Head of caudate nucleus (tissue), 42 donors: Measurements from ENCODE around the gene CDK5RAP2.
A peak's percentile ranks its signal among the peaks of the same experiment; 100 is the strongest.
"Not testable (repeated sequence)": the region's sequence is repeated elsewhere in the genome, so short reads cannot be mapped to it uniquely, and the experiment has no call there.

Source experiments
- DNase-seq, 42 donors: peaks; one replicate each; pipeline versions ENCODE4 v3.0.0 to v3.0.0-alpha.2; 2020 to 2021; ENCODE audit warnings: mixed read lengths in 7 of 42
- intact Hi-C: fragments of 100-400 bp; cut with DNase I; formaldehyde crosslinking; loops from one replicate; pipeline ENCODE4 v1.15.0; 2022

CDK5RAP2 gene

DNA sequence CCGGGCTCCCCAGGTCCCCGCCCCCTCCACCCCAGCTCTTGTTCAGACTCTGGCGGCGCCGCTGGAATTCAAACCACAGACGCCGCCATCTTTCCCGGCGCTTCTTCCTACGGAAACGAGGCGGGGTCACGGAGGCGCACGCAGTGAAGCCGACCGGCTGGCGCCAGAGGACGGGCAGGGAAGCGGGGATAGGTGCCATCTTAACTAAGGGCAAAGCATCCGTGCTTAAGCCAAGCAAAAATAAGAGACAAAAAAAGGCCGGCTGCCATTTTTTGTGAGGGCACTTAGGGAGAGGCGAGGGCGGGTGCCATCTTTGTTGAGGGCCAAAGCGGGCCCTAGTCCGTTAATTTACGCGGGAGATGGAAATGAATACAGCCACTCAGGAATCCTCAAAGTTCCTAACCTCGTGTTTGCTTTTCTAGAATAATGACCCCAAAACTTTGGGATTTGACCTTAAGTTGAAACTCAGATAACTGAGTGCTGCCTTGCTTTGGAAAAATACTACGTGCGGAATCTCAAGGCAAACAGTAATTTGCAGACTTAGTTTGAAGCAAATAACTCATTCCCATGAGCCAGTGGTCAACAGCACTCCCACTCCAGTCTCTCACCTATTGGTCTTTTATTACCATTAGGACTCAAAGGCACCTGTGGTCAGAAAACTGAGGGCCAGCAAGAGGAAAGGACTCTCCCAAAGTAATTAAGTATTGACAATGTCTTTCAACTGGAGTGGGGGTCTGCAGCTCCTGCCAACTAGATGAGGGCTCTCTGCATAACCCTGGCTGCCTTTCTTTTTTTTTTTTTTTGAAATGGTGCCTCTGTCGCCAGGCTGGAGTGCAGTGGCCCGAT is at the start of gene CDK5RAP2:
CDK5RAP2 (minus strand) TSS at position 117 of the 846 bp plus-strand sequence. CDS start 189 bp downstream, outside the sequence.
- peak; percentile 89 to 99 (median 95) for DNase-seq
- intact Hi-C loops: no loop called here

DNA sequence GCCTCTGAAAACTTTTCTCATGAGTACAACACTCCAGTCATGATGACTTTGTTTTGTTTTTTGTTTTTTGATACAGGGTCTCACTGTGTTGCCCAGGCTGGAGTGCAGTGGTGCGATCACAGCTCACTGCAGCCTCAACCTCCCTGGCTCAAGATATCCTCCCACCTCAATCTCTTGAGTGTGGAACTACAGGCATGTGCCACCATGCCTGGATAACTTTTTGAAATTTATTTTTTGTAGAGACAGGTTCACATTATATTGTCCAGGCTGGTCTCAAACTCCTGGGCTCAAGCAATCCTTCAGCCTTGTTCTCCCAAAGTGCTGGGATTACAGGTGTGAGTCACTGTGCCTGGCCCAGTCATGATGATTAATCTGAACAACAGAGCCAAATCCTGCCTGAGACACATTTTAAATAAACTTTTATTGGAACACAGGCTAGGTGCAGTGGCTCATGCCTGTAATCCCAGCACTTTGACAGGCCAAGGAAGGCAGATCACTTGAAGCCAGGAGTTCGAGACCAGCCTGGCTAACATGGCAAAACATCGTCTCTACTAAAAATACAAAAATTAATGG is 49.0 kb upstream of the CDK5RAP2 start:
- intact Hi-C loops: not testable (repeated sequence)
- peak in 1 of 42 donors; percentile 22 for DNase-seq

DNA sequence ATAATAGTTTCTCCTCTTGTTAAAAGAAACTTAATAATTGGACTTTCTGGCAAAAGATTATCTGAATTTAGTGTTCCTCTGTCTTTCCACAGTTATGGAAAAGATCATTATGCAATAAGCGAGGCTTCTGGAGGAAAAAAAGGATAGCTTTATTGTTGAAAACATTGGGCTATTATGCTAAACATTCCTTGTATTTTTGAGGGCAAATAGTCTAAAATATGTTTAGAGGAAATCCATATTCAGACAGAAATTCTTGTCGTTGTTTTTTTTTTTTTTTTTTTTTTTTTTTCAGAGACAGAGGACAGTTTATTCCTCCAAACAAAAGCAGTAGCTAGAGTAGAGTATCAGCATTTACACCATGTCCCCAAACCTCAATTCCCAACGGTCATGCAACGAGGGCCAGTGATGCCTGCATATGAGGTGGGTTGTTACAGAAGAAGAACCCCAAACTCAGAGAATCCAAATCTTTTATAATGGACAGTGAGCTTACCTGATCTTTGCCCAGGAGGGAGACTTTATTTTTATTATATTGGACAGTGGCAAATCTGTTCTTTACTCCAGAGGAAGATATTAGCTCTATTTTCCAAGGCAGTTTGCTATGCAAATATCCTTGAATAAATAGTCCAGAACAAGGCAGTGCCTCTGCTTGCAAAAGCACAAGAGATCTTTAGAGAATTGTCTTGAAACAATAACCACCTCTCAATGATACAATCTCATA is 48.4 kb upstream of the CDK5RAP2 start:
- DNase-seq: peak in 3 of 42 donors; percentile 26 to 60 (median 42)
- intact Hi-C loops: no loop called here

DNA sequence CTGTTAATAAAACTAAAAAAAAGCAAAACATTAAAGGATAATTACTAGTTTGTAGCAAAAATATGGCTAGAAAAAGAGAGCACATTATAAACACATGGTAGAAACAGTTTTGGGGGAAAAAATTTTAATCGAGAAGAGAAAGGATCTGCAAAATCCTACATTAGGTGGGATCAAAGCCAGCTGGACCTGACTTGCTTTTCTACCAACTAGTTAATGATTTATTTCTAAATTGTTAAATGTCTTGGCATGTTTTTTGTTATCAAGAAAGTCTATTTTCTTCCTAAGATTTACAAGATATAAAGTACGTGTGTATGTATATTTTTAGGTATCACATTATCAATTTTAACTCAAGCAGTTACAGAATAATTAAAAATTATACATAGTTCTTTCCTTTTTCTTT is 47.1 kb upstream of the CDK5RAP2 start:
- DNase-seq: no peak
- intact Hi-C loops: no loop called here

DNA sequence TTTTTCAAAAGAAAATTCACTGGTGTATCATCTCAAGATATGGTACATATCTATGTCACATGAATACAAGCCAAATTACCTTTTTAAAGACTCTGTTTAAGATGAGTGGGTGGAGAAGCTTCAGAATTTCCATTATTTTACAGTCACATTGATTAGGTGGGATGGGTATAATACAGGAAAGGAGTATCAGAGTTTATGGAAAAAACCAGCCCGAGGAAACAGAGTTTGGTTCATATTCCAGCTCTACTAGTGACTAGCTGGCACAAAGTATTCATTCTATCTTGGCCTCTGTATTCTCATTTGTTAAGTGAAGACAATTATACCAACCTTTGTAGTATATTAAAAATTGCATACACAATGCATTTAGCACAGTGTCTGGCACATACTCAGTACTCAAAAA is 46.5 kb upstream of the CDK5RAP2 start:
- intact Hi-C loops: no loop called here
- DNase-seq: peak in 1 of 42 donors; percentile 32

DNA sequence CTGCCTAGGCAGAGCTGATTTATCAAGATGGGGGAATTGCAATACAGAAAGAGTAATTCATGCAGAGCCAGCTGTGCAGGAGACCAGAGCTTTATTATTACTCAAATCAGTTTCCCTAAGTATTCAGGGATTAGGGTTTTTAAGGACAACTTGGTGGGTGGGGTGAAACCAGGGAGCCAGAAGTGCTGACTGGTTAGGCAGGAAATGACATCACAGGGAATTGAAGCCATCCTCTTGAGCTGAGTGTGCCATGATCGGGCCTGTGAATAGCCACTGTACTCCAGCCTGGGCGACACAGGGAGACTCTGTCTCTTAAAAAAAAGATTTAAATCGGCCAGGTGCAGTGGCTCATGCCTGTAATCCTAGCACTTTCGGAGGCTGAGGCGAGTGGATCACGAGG is 45.3 kb upstream of the CDK5RAP2 start:
- intact Hi-C loops: no loop called here
- peak in 7 of 42 donors; percentile 11 to 45 (median 44) for DNase-seq

DNA sequence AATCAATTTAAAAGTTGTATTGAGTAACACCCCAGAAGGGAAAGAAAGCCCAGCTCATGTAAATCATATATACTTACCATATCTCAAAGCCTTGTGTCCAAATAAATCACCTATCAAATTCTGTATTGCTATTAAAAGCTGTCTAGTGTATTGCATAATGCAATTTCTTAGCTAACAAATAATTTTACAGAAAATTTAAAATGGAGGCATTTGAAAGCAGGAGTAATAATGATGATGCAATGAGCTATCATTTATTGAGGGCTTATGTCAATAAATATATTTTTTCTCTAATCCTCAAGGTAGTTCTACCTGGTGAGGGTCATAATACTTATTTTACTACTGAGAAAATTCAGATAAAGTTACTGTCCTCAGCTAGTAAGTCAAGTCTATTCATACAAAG is 42.8 kb upstream of the CDK5RAP2 start:
- intact Hi-C loops: loop anchor here (5.0 kb wide), 1 partner anchor 90 kb away; the partner anchor contains the start of gene MEGF9
- DNase-seq: no peak

DNA sequence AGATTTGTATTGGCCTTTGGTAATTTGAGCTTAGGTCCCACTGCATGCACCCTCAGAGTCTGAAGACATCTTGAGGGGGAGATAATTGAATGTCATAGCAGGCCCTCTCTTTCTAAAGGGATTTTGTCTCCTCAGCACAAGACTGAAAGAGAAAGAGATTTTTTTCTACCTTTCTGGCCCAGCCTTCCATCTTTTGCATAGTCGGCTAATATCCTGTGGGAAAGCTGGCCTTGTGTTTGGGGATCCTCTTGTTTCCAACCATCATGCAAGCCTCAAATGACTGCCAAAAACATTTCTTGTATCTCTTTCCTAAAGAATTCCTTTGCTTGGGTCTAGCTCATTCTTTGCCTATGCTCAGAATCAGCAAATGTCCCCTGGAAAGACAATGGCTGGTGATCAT is 42.0 kb upstream of the CDK5RAP2 start:
- intact Hi-C loops: loop anchor here (5.0 kb wide), 1 partner anchor 90 kb away; the partner anchor contains the start of gene MEGF9
- no peak for DNase-seq

DNA sequence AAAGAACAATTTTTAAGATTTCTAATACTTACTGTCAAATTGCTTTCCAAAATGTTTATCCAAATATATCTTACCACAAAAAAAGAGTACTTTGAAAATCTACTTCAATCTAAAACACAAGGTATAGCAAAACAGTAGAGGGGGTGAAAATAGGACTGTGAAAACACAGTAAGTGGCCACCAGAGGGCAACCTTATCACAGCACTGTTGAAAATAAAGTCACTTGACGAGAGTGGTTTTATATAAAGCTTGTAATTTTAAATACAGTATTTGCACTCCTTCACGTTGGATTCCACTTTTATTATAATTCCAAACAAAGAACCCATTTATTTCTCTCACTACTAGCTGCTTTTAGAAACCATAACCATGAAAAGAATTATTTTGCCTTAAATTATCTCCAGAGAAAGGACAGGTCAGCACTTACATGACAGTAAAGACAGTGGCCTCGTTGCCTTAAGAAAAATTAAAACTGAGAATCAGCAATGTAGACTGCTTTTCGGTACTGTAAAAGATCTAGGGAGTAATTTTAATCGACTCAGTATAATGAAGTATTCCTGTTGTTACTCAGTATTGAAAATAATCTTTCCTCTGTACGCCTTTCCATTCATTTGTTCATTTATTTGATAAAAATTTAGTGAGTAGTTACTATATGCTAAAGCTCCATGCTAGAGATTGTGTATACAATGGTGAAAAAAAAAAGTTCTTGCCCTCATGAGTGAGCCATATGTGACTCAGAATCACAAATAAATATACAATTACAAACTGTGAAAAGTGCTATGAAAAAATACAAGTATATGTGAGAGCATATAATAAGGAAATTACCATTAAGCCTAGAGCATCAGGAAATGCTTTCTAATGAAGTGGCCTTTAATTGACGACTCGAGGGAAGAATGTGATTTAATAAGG is 40.0 kb upstream of the CDK5RAP2 start:
- peak in 39 of 42 donors; percentile 36 to 91 (median 75) for DNase-seq
- intact Hi-C loops: loop anchor here (5.0 kb wide), 1 partner anchor 92 kb away; the partner anchor contains the start of gene MEGF9

DNA sequence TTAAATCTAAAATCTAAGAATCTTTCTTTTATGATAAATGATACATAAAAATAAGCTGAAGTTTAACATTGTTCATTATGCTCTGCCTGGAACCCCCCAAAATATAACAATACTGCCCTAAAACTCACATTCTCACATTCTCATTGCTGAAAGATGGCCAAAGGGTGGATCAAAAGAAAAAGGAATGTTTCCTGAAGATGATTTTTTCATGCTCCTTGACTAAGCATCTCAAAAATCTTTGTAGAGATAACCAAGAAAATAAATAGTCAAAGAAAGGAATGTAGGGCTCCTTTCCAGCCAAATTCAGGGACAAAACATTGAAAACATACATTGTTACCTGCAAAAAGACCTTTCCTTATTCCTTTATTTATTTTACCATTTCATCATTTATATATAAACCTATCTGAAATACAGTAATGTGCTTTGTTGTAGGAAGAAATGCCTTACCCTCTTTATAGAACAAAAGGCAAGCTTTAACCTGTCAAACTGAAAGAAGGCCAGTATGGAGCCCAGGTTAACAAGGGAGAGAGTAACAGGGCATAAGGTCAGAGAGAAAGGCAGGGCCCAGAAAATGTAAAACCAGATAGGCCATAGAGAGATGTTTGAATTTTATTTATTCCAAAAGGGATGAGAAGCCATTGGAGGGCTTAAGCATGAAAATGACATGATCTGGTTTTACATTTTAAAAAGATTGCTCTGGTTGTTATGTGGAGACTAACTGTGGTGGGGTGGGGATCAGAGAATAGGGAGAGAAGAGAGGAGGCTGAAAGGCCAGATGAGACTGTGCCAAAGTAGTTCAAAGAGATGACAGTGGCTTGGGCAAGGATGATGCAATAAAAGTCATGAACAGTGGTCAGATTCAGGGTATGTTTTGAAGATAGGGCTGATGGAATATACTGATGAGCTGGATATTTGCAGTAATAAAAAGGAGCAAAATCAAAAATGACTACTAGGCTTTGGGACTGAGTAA is 37.3 kb upstream of the CDK5RAP2 start:
- intact Hi-C loops: no loop called here
- DNase-seq: no peak

DNA sequence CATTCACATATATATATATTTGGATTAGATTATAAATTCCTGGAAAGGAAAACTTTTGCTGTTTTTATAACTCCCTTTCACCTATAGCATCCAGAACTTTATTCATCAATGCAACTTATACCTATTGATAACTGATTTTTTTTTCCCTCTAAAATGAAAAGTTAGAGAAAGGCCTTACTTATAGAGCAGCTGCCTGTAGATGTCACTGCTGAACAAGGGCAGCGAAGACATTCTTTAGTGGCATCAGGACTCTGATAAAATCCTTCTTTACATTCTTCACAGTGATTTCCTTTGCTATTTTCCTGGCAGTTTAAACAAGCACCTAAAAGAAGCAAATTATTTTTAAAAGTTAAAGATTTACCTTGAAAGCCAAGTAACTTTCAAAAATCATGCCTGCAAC is 32.3 kb upstream of the CDK5RAP2 start:
- intact Hi-C loops: no loop called here
- DNase-seq: peak in 10 of 42 donors; percentile 20 to 62 (median 36)

DNA sequence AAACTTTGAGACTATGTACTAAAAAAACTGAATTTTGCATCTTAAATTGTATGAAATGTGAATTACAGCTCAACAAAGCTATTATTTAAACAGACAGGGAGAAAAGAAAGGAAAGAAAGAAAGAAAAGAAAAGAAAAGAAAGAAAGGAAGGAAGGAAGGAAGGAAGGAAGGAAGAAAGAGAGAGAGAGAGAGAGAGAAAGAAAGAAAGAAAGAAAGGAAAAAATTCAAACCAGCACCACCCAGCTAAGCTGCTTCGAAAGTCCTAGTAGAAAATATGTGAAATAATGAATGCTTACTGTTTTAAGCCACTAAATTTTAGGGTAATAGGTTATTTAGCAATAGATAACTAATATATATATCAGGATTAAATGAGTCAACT is 31.7 kb upstream of the CDK5RAP2 start:
- intact Hi-C loops: no loop called here
- no peak for DNase-seq

DNA sequence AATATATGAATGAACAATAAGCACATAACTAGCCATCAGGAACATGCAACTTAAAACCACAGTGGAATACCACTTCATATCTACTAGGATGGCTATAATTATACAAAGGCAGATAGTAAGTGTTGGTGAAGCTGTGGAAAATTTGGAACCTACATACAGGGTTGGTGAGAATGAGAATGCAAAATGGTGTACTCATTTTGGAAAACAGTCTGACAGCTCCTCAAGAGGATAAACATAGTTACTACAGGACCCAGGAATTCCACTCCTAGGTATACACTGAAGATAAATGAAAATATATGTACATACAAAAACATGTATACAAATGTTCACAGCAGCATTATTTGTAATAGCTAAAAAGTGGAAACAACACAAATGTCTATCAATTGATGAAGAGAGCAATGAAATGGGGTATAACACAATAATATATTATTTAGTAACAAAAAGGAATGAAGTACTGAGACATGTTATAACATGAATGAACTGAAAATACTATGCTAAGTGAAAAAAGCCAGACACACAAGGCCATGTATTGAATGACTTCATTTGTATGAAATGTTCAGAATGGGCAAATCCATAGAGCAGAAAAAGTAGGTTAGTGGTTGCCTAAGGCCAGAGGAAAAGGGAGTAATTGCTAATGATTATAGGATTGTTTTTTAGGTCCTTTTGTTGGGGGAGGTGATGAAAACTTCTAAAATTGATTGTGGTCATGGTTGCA is 31.2 kb upstream of the CDK5RAP2 start:
- intact Hi-C loops: no loop called here

DNA sequence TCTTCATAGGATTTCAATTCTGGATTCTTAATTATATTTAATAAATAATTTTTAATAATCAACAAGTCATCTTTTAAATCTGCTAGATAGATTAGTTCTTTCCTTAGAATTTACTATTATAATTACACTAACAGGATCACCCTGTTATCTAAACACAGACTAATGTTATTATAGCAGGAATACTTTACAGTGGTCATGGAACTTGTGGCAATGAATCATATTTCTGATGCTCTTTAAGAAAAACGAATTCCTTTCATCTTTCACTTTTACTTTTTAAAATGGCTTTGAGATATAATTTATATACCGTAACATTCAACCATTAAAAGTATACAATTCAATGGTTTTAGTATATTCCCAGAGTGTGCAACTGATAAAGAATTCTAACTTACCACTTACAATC is 29.7 kb upstream of the CDK5RAP2 start:
- intact Hi-C loops: no loop called here
- no peak for DNase-seq

More for the DNA sequence above, 31.2 kb upstream of the CDK5RAP2 start:
- no peak for DNase-seq

DNA sequence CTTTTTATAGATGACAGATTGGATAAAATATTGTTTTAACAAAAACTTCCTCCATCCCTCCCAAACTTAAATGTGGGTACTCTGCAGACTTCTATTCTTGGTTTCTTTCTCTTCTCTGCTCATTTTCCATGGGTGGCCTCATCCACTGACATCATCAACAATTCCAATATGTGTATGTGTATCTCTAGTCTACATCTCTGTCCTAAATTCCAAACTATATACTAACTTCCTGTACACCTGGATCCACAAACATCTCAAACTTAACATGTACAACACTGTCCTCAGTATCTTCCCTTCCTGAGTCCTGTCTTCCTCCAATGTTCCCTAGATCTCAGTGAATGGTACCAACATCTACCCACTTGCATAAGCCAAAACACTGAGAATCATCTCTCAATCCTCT is 28.5 kb upstream of the CDK5RAP2 start:
- no peak for DNase-seq
- intact Hi-C loops: no loop called here

DNA sequence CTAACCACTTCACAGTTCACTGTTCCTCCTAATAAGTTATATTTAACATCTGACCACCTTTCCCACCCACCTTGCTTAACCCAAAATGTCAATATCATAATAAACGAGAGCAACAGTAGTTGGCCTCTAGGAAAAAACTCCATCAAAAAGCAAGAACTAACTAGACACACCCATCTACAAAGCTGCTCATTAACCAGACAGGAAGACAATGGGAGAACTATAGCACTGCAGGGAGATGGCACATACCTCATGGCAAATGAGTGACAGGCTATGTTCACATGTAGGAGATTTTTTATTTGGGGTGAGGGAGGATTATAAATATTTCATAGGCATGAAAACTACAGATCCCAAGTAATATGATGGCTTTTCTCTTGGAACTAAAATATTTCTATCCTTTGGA is 23.6 kb upstream of the CDK5RAP2 start:
- intact Hi-C loops: no loop called here
- DNase-seq: no peak

DNA sequence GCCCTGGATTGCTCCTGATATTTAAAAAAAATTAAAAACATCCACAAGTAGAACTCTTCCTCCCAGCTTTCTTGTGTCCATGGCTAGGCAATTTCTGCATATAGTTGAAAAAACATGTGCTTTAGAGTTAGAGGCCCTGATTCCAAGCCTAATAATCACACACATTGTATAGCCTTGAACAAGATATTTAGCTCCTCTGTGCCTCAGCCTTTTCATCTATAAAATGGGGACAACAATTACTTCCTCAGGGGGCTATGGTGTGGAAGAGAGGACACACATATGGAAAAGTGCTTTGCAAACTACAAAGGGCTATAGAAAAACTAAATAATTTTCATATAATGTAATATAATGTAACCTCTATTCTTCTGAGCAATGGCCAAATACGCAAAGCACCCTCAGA is 23.0 kb upstream of the CDK5RAP2 start:
- intact Hi-C loops: no loop called here
- no peak for DNase-seq
